Activated CD8-positive, alpha-beta memory T cell treated with anti-CD3 and anti-CD28 coated beads for 36 hours (primary cell): Measurements from ENCODE around the gene UBE2N. TPM values are rescaled to one million over a fixed set of nuclear protein-coding genes. Genes with fewer than 3 reads are reported as not detected.
"Not testable (repeated sequence)": the region's sequence is repeated elsewhere in the genome, so short reads cannot be mapped to it uniquely, and the experiment has no call there.

Experiments used
- CTCF ChIA-PET: fragments of 350-600 bp; sonication (Branson Sonifier 250); formaldehyde crosslinking; loops from one replicate; lab custom pipeline; 2021; ENCODE audit warnings: antibody characterized with exemption; lab: Charles Lee
- POLR2A ChIA-PET: fragments of 350-600 bp; sonication (Branson Sonifier 250); formaldehyde crosslinking; loops from one replicate; lab custom pipeline; 2021; ENCODE audit warnings: antibody characterized with exemption; lab: Charles Lee
- total RNA-seq, 2 experiments: library from RNA; stranded (reverse); gene quantifications; one replicate each; pipeline ENCODE4 v1.2.3, GENCODE V29; 2021

UBE2N gene
- total RNA-seq, 2 experiments from 2014 or later, result 254 to 263 TPM

GRCh38 chr12:93425736-93426411 is 15.9 kb downstream of the UBE2N start:
- POLR2A ChIA-PET, result interaction anchor here (0.5 kb wide), 1 partner anchor 16 kb away, joined by 11 read pairs; no protein-coding TSS in a partner anchor
- CTCF ChIA-PET, result no interaction called here

GRCh38 chr12:93422050-93422449 is 19.7 kb downstream of the UBE2N start:
- ChIA-PET CTCF (interaction anchor here (1.1 kb wide), 1 partner anchor 432 kb away, joined by 3 read pairs; no protein-coding TSS in a partner anchor), POLR2A (interaction anchor here (0.8 kb wide), 1 partner anchor 16 kb away, joined by 3 read pairs; no protein-coding TSS in a partner anchor)

GRCh38 chr12:93419388-93420034 is 22.2 kb downstream of the UBE2N start:
- POLR2A ChIA-PET, result interaction anchor here (1.5 kb wide), 1 partner anchor 17 kb away, joined by 4 read pairs; no protein-coding TSS in a partner anchor
- CTCF ChIA-PET, result interaction anchor here (0.5 to 2.5 kb wide), 15 partner anchors 9 to 1894 kb away, joined by 3 to 11 read pairs (median 4); no protein-coding TSS in a partner anchor

GRCh38 chr12:93417967-93418480 is 23.7 kb downstream of the UBE2N start:
- POLR2A ChIA-PET, result no interaction called here

GRCh38 chr12:93415723-93416464 is 25.9 kb downstream of the UBE2N start:
- POLR2A ChIA-PET, result interaction anchor here (1.3 kb wide), 1 partner anchor 21 kb away, joined by 3 read pairs; no protein-coding TSS in a partner anchor

More at GRCh38 chr12:93417967-93418480, 23.7 kb downstream of the UBE2N start:
- CTCF ChIA-PET, result interaction anchor here (1.2 to 1.3 kb wide), 2 partner anchors 18 to 30 kb away, joined by 3 to 4 read pairs; no protein-coding TSS in a partner anchor

GRCh38 chr12:93413064-93413463 is 28.7 kb downstream of the UBE2N start:
- POLR2A ChIA-PET, result no interaction called here
- CTCF ChIA-PET, result no interaction called here

More at GRCh38 chr12:93415723-93416464, 25.9 kb downstream of the UBE2N start:
- CTCF ChIA-PET, result interaction anchor here (1.9 kb wide), 1 partner anchor 428 kb away, joined by 8 read pairs; no protein-coding TSS in a partner anchor

- CTCF ChIA-PET, POLR2A ChIA-PET: not testable (repeated sequence)
Observed at GRCh38 chr12:93412396-93412795, 29.4 kb downstream of the UBE2N start.

- POLR2A ChIA-PET, result not testable (repeated sequence)
- CTCF ChIA-PET, result interaction anchor here (1.0 to 1.4 kb wide), 2 partner anchors 9 to 43 kb away, joined by 3 to 5 read pairs; no protein-coding TSS in a partner anchor
Observed at GRCh38 chr12:93411060-93411459, 30.7 kb downstream of the UBE2N start.

- CTCF ChIA-PET, result interaction anchor here (1.4 kb wide), 1 partner anchor 10 kb away, joined by 5 read pairs; no protein-coding TSS in a partner anchor
- POLR2A ChIA-PET, result not testable (repeated sequence)
Observed at GRCh38 chr12:93409343-93410187, 32.2 kb downstream of the UBE2N start.

- CTCF ChIA-PET, result interaction anchor here (1.0 kb wide), 1 partner anchor 13 kb away, joined by 3 read pairs; no protein-coding TSS in a partner anchor
- POLR2A ChIA-PET, result interaction anchor here (0.6 kb wide), 1 partner anchor 302 kb away, joined by 3 read pairs; no protein-coding TSS in a partner anchor
Observed at GRCh38 chr12:93408813-93409212, 32.9 kb downstream of the UBE2N start.

GRCh38 chr12:93407963-93408283 is 33.8 kb downstream of the UBE2N start:
- ChIA-PET CTCF (interaction anchor here (0.6 to 1.4 kb wide), 4 partner anchors 12 to 312 kb away, joined by 3 to 4 read pairs (median 3); no protein-coding TSS in a partner anchor), POLR2A (interaction anchor here (0.8 to 1.1 kb wide), 2 partner anchors 13 to 20 kb away, joined by 3 to 4 read pairs; no protein-coding TSS in a partner anchor)

- ChIA-PET CTCF (interaction anchor here (1.0 to 1.5 kb wide), 4 partner anchors 11 to 30 kb away, joined by 3 to 4 read pairs (median 4); no protein-coding TSS in a partner anchor), POLR2A (interaction anchor here (0.8 to 1.1 kb wide), 2 partner anchors 14 to 19 kb away, joined by 3 to 4 read pairs; no protein-coding TSS in a partner anchor)
Observed at GRCh38 chr12:93407054-93407962, 34.4 kb downstream of the UBE2N start.

- ChIA-PET POLR2A (no interaction called here), CTCF (interaction anchor here (0.6 to 1.5 kb wide), 4 partner anchors 15 to 696 kb away, joined by 3 to 4 read pairs (median 3); no protein-coding TSS in a partner anchor)
Observed at GRCh38 chr12:93404961-93405849, 36.5 kb downstream of the UBE2N start.

- ChIA-PET CTCF (interaction anchor here (1.9 kb wide), 1 partner anchor 15 kb away, joined by 6 read pairs; no protein-coding TSS in a partner anchor), POLR2A (interaction anchor here (0.6 to 1.3 kb wide), 2 partner anchors 10 to 365 kb away, joined by 3 to 8 read pairs; no protein-coding TSS in a partner anchor)
Observed at GRCh38 chr12:93403988-93404803, 37.6 kb downstream of the UBE2N start.
